HepG2 (cell line): ENCODE results near the gene GRM8. TPM values are rescaled to one million over a fixed set of nuclear protein-coding genes. Genes with fewer than 3 reads are reported as not detected.
"Not testable (repeated sequence)": the region's sequence is repeated elsewhere in the genome, so short reads cannot be mapped to it uniquely, and the experiment has no call there.

Experiments used
- ATAC-seq: fragments of 200-7000 bp; cut with Tn5 transposase; 3 replicates; pipeline ENCODE4 v1.9.1; 2020; ENCODE audit warnings: mild to moderate bottlenecking, moderate library complexity
- BruUV-seq: library from RNA; stranded (reverse); fragments of 400-500 nt; replicated peaks from 2 replicates; lab custom pipeline; 2021; lab: Mats Ljungman, UMichigan
- CTCF ChIA-PET: fragments of 300-600 bp; formaldehyde crosslinking; extraction: SDS; loops from one replicate; lab custom pipeline; 2021; ENCODE audit warnings: low total read pairs, inconsistent platforms, low intra/inter-chr PET ratio; lab: Yijun Ruan, JAX
- POLR2A ChIA-PET: fragments of 350-600 bp; sonication (Branson Sonifier 250); formaldehyde crosslinking; loops from one replicate; lab custom pipeline; 2020; ENCODE audit warnings: antibody characterized with exemption, inconsistent platforms; lab: Yijun Ruan, JAX
- DNase-seq: peaks from one replicate; pipeline ENCODE4 v3.0.0-alpha.2; 2015; ENCODE audit warnings: low spot score
- FAIRE-seq: peaks from 3 replicates; lab custom pipeline; 2011; peaks lifted over from hg19 to GRCh38; lab: Jason Lieb, UNC
- H2AFZ ChIP-seq: one replicate; pipeline ENCODE4 v1.6.1; 2011; ENCODE audit warnings: low read length, inconsistent platforms
- H3K27ac ChIP-seq: fragments of 300-600 bp; 3 replicates; pipeline ENCODE4 v1.8.0; 2011; ENCODE audit warnings: mixed run types, mild to moderate bottlenecking, mixed read lengths, low read length, inconsistent platforms; ENCODE audit not compliant: insufficient read depth; ENCODE audit errors: extremely low read length
- H3K27me3 ChIP-seq, 2 experiments: fragments of 200-600 bp in 1 of 2; 2 replicates in 1 of 2; 3 replicates in 1 of 2; pipeline versions ENCODE4 v1.6.0 to v1.8.0; 2011; ENCODE audit warnings: low read length in 2 of 2, mild to moderate bottlenecking in 2 of 2, moderate library complexity in 2 of 2, inconsistent platforms in 1 of 2; ENCODE audit not compliant: insufficient read depth in 2 of 2, control insufficient read depth in 1 of 2
- H3K36me3 ChIP-seq, 2 experiments: fragments of 200-600 bp in 1 of 2; replicated peaks in 1 of 2; 2 replicates in 1 of 2; 3 replicates in 1 of 2; pipeline versions ENCODE4 v1.5.1 to v1.8.0; 2011; ENCODE audit warnings: low read length in 2 of 2, inconsistent platforms in 1 of 2; ENCODE audit not compliant: insufficient read depth in 2 of 2, control insufficient read depth in 1 of 2
- H3K4me1 ChIP-seq: 2 replicates; pipeline ENCODE4 v1.5.1; 2012; ENCODE audit warnings: low read length, inconsistent platforms; ENCODE audit not compliant: insufficient read depth
- H3K4me2 ChIP-seq: 2 replicates; pipeline ENCODE4 v1.6.0; 2011; ENCODE audit warnings: low read depth, low read length, inconsistent platforms
- H3K4me3 ChIP-seq, 3 experiments: fragments of 200-600 bp in 1 of 3; sonication (generic), shearing (Covaris generic) in 1 of 3; replicated peaks in 1 of 3; 2 replicates each; pipeline ENCODE4 v1.5.1; 2011 to 2016; ENCODE audit warnings: low read length in 3 of 3, inconsistent platforms in 2 of 3, low read depth in 2 of 3, mild to moderate bottlenecking in 2 of 3, control low read depth in 1 of 3, mixed read lengths in 1 of 3; ENCODE audit not compliant: insufficient read depth in 1 of 3
- H3K79me2 ChIP-seq: one replicate; pipeline ENCODE4 v1.6.1; 2011; ENCODE audit warnings: low read length, inconsistent platforms; ENCODE audit not compliant: insufficient read depth
- H3K9ac ChIP-seq: 2 replicates; pipeline ENCODE4 v1.6.0; 2011; ENCODE audit warnings: mild to moderate bottlenecking, low read depth, low read length, inconsistent platforms; ENCODE audit not compliant: insufficient read depth
- H3K9me3 ChIP-seq: 2 replicates; pipeline ENCODE4 v1.5.1; 2012; ENCODE audit warnings: mild to moderate bottlenecking, low read length
- H4K20me1 ChIP-seq: 2 replicates; pipeline ENCODE4 v1.6.0; 2011; ENCODE audit warnings: inconsistent platforms, mild to moderate bottlenecking, low read length, moderate library complexity; ENCODE audit not compliant: insufficient read depth
- WGBS: methylation state at CpG from one replicate; pipeline ENCODE4 v1.1.6; 2017; ENCODE audit warnings: low lambda C conversion rate; 5-methylcytosine and 5-hydroxymethylcytosine counted together
- in situ Hi-C: cut with HindIII; loops from 2 replicates; pipeline ENCODE4 v1.10.0; 2017; ENCODE audit warnings: low pct_unique_long_range_greater_than_20kb; ENCODE audit not compliant: extremely low pct_ligation_motif_present
- intact Hi-C: fragments of 100-400 bp; cut with micrococcal nuclease; formaldehyde crosslinking; loops from one replicate; pipeline ENCODE4 v1.10.0; 2022; ENCODE audit not compliant: unreplicated experiment
- polyA plus RNA-seq, 8 experiments: library from polyadenylated mRNA; depleted of rRNA in 3 of 8; stranded (reverse) in 7 of 8; unstranded in 1 of 8; fragments of >200 nt; fragmentation: Illumina TruSeq in 4 of 8; extraction: Trizol in 4 of 8; gene quantifications; 2 replicates each; pipeline versions ENCODE4 v1.2.1 to v1.2.3, GENCODE V29; 2011 to 2016; ENCODE audit warnings: low read depth in 4 of 8, missing spikeins in 1 of 8, mixed read lengths in 1 of 8; ENCODE audit not compliant: insufficient read depth in 1 of 8
- total RNA-seq, 5 experiments: library from RNA; depleted of rRNA; stranded (reverse); fragments of >200 nt; fragmentation: Illumina TruSeq; extraction: Trizol; gene quantifications; 2 replicates each; pipeline ENCODE4 v1.2.3, GENCODE V29; 2016; ENCODE audit warnings: low read depth in 1 of 5

The GRM8 gene
- total and polyA plus RNA-seq, 2 of the 13 experiments (the other 11 are each of a cell fraction or from before 2014, with no cell fraction given): not detected

DNA sequence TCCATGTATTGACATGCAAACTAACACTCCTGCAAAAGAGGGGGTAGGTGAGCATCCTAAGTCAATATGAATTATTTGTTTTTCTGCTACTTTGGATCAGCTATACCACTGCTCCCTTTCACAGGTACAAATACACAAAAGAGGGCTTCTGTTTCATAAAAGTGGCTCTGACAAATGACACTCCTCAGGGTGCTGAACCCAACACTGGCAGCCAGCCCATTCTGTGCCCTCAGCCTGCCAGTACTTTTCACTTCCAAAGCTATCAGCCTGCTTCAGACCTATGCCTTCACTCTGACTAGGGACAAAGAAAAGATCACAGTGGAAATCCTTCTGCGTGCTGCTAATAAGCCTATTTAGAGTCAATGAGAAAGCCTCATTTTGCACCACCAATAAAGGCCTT, 364.8 kb downstream of the GRM8 start:
- H3K4me1 ChIP-seq, H3K4me3 ChIP-seq, in situ Hi-C loops, H3K36me3 ChIP-seq, H3K27me3 ChIP-seq, H3K4me2 ChIP-seq, CTCF ChIA-PET, H3K79me2 ChIP-seq, POLR2A ChIA-PET, intact Hi-C loops, H3K27ac ChIP-seq, H3K9me3 ChIP-seq, FAIRE-seq, H3K9ac ChIP-seq, DNase-seq, H2AFZ ChIP-seq, BruUV-seq, H4K20me1 ChIP-seq, ATAC-seq: not testable (repeated sequence)
- WGBS: no CpG with 5 or more reads among the region's 1 CpG

DNA sequence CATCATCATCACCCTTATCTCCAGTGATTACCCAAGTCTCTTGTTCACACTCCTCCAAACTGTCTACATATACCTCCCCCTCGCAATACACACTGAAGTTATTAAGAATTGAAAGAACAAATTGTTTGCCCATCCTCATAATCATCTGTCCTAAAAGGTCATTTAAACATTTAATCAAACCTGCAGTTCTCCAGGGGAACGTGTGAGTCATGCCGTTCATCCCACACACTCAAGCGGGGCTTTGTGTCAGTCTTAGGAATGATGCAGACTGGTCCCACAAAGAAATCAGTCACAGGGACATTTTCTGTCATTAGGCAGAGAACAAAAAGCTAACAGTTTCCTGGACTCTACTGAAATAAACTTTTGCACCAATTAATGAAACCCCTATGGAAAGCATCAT, 365.2 kb downstream of the GRM8 start:
- H3K36me3 ChIP-seq, H2AFZ ChIP-seq, POLR2A ChIA-PET, H3K79me2 ChIP-seq, H3K4me2 ChIP-seq, CTCF ChIA-PET, DNase-seq, in situ Hi-C loops, FAIRE-seq, H3K4me3 ChIP-seq, H3K27ac ChIP-seq, H4K20me1 ChIP-seq, H3K9me3 ChIP-seq, H3K4me1 ChIP-seq, intact Hi-C loops, H3K9ac ChIP-seq, H3K27me3 ChIP-seq, ATAC-seq, BruUV-seq: not testable (repeated sequence)
- WGBS: 2% methylated on average over 4 of the region's 4 CpGs

DNA sequence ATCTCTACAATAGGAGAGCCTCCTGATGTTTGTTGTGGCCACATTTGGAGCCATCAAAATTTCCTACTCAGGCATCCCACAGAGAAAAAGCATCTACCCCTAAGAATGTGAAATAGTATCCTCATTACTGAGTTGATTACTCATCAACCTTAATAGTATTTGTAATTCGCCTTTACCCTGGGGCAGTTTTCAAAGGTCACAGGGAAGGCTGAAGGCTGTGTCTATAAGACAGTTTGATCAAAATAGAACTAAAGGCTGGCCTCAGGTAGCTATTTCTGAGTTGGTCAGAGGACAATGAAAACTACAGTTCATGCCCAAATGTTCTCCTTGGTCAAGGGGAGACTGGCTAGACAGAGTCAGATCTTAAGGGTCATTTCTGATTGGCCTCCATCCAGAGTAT, 370.0 kb downstream of the GRM8 start:
- ATAC-seq, BruUV-seq, H3K4me2 ChIP-seq, H3K4me3 ChIP-seq, POLR2A ChIA-PET, DNase-seq, CTCF ChIA-PET, intact Hi-C loops, H3K4me1 ChIP-seq, H3K36me3 ChIP-seq, H4K20me1 ChIP-seq, H3K9me3 ChIP-seq, H3K9ac ChIP-seq, H3K79me2 ChIP-seq, H3K27me3 ChIP-seq, H3K27ac ChIP-seq, H2AFZ ChIP-seq, FAIRE-seq, in situ Hi-C loops: not testable (repeated sequence)
- 33% methylated on average over 1 of the region's 1 CpG for WGBS

- intact Hi-C loops, H4K20me1 ChIP-seq, H3K4me2 ChIP-seq, FAIRE-seq, H3K4me3 ChIP-seq, H2AFZ ChIP-seq, in situ Hi-C loops, H3K9me3 ChIP-seq, ATAC-seq, H3K9ac ChIP-seq, H3K36me3 ChIP-seq, H3K4me1 ChIP-seq, CTCF ChIA-PET, POLR2A ChIA-PET, H3K27ac ChIP-seq, H3K27me3 ChIP-seq, BruUV-seq, H3K79me2 ChIP-seq, DNase-seq: not testable (repeated sequence)
- 2% methylated on average over 2 of the region's 2 CpGs for WGBS
These were observed 370.8 kb downstream of the GRM8 start for GRCh38 chr7:126881908-126882307.
